ENCODE measurements around the gene GLOD5.

Gene GLOD5

GRCh38 chrX:48761674-48762471, at the start of gene GLOD5:
TSS of gene GLOD5 (plus strand) at chrX:48761747. CDS start at chrX:48761791, 44 bp downstream.
- DNase-seq = no peak

- no peak for DNase-seq
Measured at GRCh38 chrX:48711929-48712505, 49.5 kb upstream of the GLOD5 start.

DNA sequence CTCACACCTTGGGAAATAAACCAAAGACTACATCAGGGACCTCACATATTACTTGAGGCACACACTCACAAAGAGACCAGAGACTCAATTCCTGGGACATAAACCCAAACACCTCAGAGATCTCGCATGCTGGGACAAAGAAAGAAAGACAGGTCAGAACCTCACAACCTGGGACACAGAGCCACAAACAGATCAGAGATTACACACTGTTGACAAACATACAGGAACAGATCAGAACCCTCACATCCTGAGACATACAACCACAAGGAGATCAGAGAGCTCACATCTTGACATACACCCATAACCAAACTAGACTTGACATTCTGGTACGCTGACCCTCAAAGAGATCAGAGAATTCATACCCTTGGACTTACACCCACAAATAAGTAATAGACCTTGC, 47.7 kb upstream of the GLOD5 start:
- DNase-seq = no peak

- no peak for DNase-seq
Measured at GRCh38 chrX:48714573-48714972, 47.0 kb upstream of the GLOD5 start.

DNA sequence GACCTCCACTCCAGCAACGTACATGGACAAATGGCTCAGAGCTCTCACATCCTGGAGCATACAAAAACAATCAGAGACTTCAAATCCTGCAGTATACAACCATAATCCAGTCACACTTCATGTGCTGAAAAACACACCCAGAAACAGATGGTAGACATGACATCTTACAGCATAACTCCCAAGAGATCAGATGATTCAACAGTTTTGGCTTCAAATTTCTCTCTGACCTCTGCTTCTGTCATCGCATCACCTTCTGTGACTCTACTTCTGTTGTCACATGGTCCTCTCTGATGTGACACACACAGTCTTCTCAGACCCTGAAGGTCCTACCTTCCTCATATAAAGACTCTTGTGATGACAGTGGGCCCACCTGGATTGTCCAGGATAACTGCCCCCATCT, 46.5 kb upstream of the GLOD5 start:
- no peak for DNase-seq

DNA sequence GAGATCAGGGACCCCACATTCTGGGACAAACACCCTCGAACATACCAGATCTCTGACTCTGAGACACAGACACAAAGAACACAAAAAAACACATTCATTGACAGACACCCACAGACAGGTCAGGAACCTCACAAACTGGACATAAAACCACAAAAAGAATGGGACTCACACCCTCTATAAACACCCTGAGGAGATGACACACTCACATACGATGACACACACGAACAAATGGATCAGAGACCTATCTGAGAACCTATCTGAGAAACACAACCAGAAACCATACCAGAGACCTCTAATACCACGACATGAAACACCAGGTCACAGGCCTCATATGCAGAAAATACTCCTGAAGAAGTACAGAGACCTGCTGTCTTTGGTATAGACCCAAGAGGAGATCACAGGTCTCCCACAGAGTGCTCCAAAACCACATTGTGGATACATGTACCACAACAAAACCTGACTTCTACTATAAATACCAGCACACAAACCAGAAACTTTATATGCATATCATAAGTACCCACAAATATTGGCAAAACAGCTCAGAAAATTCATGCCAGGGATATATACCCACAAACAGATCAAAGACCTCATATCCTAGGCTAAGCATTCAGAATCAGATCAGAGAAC, 45.6 kb upstream of the GLOD5 start:
- no peak for DNase-seq

DNA sequence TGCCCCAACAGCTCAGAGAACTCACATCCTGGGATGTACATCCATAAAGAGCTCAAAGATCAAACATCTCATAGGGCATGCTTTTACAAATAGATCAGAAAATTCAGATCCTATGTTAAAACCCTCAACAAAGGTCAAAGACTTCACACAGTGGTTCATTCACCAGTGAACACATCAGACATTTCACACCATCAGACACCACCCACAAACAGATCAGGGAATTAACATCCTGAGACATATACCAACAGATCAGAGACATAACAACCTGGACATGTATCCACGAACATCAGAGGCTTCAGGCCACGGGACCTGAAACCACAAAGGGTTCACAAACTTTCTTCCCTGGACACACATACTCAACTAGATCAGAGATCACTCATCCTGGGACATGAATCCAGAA, 41.6 kb upstream of the GLOD5 start:
- no peak for DNase-seq

GRCh38 chrX:48720577-48721250, 40.8 kb upstream of the GLOD5 start:
- no peak for DNase-seq

GRCh38 chrX:48721916-48722315, 39.6 kb upstream of the GLOD5 start:
- no peak for DNase-seq

- no peak for DNase-seq
Measured at GRCh38 chrX:48726596-48726995, 35.0 kb upstream of the GLOD5 start.

DNA sequence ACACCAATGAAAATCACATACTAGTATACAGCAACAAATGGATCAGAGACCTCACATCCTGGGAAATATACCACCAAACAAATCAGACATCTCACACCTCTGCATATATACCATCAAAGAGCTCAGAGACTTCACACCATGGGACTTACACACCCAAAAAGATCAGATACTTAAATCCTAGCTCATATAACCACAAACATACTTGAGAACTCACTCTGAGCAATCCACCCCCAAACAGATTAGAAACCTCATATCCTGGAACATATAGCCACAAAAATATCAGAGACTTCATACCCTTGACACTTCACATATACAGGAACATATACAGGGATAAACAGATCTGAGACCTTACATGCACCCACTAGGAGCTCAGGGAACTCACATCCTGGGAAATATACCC, 32.9 kb upstream of the GLOD5 start:
- no peak for DNase-seq

- no peak for DNase-seq
Measured at GRCh38 chrX:48736303-48736702, 25.2 kb upstream of the GLOD5 start.

DNA sequence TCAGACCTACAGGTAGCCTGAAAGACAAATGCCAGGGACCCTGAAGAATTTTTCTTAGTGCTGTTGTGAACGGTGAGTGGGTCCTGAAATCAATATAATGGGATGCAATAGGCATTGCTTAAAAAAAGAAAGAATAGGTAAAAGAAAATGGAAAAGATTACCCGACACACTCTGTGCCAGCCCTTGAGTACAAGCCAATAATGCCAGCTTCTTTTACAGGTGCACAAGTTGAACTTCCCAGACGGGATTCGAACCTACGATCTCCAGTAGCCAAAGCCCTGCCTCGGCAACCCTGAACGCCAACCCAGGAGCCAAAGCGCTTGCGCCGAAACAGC, 24.7 kb upstream of the GLOD5 start:
- DNase-seq = no peak

DNA sequence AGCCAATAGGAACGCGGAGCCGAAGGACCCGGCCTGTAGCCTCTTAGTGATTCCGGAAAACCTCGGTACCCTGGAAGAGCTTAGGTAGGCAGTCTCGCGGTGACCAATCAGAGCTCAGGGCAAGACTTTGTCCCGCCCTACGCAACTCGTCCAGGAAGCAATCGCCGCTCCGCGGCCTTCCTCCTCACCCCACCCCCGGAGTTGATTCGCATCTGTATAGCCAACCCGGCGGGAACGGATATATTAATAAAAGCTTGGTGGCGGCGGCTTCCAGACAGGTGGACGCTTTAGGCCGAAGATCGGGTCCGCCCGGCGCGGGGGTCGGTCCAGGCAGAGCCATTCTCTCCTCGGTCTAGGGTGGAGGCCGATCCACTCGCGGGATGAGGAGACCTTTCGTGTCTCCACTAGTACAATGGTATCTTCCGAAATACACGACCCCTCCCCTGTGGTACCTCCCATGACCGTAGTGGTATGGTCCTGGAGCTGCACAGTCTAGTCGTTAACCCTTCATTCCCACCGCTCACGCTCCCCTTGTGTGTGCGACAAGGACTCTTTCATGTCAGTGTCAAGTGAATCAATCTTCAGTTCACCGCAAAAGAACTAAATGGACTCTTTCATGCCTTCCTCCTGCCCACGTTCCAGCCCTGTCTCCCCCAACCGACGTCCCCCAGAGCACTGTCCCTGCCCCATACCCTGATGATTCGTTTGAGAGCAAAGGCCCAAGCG, 24.2 kb upstream of the GLOD5 start:
- DNase-seq = peak; percentile 81

DNA sequence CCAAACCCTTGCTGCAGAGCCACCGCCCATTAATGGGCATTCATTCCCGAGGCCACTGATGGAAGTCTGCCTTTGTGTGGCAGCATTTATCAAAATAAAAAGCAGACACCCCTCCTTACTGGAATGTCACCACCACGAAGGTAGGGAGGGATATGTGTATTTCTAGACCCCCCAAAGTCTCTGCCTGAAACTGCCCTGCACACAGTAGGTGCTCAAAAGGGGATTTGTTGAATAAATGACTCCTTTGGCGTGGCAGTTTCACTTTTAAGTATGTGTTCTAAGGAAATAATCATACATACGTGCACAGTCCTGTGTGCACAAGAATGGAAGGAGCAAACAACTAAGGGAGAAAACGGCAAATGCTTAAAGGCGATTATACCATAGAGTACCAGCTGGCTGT, 23.6 kb upstream of the GLOD5 start:
- DNase-seq = no peak

DNA sequence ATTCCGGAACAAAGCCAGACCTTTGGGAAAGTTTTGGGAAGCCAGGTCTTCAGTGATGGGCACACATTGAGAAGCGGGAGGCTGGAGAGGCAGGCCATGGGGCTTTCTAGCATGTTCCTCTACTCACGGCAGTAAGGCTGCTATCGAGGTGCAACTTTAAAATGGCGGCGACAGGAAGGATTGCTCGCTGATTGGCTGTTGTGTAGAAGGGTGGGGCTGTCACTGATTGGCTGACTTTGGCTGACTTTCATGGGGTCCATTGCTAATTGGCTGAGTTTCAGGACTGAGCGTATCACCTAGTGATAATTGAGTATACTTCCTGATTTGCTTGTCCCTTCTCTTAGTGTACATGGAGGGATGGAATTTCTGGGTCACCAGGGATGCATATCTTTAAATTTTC, 19.7 kb upstream of the GLOD5 start:
- no peak for DNase-seq

- DNase-seq = no peak
Measured at GRCh38 chrX:48745222-48745621, 16.3 kb upstream of the GLOD5 start.

DNA sequence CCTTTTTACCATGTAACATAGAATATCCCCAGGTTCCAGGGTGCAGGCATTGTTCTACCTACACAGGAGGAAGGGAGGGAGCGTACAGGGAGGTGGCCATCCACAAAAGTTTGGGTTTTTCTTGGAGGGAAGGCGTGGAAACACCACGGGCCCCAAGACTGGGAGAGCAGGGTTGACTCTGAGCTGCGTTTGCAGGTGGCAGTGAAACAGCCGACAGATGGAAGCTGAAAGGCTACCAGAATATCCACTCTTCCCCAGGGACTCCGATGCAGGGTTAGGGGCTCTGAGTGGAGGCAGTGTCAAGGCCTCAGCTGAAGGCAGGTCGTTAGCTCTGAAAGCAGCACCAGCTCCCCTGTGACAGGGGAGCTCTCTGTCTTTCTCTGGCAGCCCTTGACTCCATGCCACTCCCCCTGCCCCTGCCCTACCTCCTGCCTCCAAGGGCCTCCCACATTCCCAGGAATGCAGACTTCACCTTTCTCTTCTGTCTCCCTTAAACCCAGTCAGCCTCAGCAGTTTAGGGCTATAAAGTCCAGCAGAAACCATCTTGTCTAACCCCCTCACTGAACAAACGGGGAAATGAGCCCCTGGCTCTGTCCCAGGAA, 14.0 kb upstream of the GLOD5 start:
- no peak for DNase-seq

DNA sequence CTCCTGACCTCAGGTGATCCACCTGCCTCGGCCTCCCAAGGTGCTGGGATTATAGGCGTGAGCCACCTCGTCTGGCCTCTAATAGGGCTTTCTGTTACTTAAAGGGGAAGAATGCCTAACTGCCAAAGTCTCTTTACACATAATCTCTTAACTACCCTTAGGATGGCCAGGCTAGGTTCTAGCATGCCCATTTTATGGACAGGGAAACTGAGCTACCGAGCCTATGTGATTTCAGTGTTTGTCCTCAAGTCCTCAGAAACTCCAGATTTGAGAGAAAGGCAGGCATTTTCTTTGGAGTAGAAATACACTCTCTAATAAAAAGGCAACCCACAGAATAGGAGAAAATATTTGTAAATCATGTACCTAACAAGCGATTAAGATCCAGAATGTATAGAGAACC, 12.4 kb upstream of the GLOD5 start:
- DNase-seq = no peak

DNA sequence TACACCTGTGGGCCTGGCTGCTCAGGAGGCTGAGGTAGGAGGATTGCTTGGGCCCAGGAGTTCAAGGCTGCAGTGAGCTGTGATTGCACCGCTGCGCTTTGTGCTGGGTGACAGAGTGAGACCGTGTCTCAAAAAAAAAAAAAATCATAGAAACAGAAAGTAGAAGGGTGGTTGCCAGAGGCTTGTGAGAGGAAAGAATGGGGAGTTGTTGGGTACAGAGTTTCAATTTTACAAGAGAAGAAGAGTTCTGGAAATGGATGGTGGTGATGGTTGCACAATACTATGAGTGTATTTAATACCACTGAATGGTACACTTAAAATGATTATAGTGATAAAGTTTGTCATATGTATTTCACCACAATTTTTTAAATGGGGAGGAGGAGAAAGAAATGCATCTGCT, 10.2 kb upstream of the GLOD5 start:
- no peak for DNase-seq

DNA sequence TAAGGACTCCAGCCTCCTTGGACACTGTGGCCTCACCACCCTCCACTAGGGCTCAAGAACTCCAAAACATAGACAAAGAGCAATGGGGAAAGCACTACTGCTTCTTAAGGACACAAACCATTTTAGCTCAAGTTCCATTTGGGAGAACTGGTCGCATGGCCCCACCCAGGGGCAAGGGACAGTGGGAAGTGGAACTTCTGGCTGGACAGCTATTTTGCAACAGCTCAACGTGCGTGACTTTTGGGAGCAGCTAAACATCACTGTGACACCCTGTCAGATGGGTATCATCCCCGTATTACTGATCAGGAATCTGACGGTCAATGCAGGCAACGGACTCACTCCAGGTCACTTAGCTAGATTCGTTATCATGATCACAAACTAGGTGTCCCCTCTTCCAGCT, 9.0 kb upstream of the GLOD5 start:
- no peak for DNase-seq

GRCh38 chrX:48753708-48754228, 7.8 kb upstream of the GLOD5 start:
- DNase-seq = no peak

- no peak for DNase-seq
Measured at GRCh38 chrX:48754238-48754637, 7.3 kb upstream of the GLOD5 start.
